ENCODE results near the gene ITPR2. TPM values are rescaled to one million over a fixed set of nuclear protein-coding genes. Genes with fewer than 3 reads are reported as not detected.

The ITPR2 gene
- polyA plus RNA-seq, 1 experiment = 3.5 TPM

DNA sequence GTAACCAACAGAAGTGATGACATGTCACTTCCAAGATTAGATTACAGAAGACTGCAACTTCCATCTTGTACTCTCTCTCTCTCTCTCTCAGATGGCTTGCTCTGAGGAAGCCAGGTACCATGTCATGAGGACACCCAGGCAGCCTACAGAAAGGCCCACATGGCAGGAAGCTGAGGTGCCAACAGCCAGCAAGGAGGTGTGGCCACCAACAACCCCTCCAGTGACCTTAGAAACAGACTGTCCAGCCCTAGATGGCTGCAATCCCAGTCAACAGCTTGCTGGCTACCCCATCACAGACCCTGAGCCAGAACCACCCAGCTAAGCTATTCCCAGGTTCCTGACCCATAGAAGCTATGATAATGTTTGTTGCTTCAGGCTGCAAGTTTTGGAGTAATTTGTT, 178.4 kb downstream of the ITPR2 start:
- no peaks in the 10 kb centered on the region for H3K36me3 ChIP-seq (ENCODE audit: control insufficient read depth, insufficient read depth, low read length)
- ChIA-PET CTCF (no interaction called here), POLR2A (no interaction called here)
- DNase-seq (ENCODE audit: low read depth) = no peak
- TF ChIP-seq CTCF (IDR thresholded peaks at IDR 0.05; ENCODE audit: insufficient read depth, low read depth, low read length) = no peak
- no peaks in the 10 kb centered on the region for H3K27me3 ChIP-seq (ENCODE audit: control insufficient read depth, insufficient read depth, low read length)
- H3K4me3 ChIP-seq (ENCODE audit: low read depth, low read length) = no peak overlapping the region

DNA sequence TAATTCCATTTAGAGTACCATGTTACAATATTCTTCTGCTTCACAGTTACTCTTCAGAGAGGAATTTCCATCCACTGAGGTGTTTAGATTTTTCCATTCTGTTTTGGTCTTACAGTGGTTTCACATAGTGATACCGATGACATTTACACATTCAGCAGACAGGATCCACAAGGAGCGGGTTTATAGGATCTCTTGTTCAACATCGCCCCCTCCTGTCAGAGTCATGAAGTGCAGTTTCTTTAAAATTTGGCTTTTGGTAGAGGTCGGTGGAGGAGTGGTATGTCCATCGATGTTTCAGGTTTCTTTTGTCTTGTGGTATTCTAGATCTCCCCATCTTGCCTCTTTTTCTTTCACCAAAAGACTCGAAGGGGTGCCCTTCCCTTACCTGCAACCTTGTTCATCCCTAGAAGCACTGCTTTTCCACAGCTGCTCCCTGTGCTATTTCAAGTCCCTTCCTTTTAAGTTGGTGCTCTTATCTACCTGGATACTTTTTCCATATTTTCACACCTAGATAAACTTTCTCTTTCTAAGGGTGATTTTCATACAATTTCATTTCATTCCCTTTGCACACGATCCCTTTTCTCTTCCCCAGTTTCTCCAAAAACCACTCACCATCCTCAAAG, 181.3 kb downstream of the ITPR2 start:
- Histone ChIP-seq H3K4me3 (ENCODE audit: low read depth, low read length) (no peak overlapping the region), H3K36me3 (ENCODE audit: control insufficient read depth, insufficient read depth, low read length) (no peaks in the 10 kb centered on the region), H3K27me3 (ENCODE audit: control insufficient read depth, insufficient read depth, low read length) (no peaks in the 10 kb centered on the region)
- no peak for DNase-seq (ENCODE audit: low read depth)
- CTCF ChIA-PET = interaction anchor here (0.6 to 3.4 kb wide), 26 partner anchors 9 to 1264 kb away, joined by 3 to 24 read pairs (median 6); partner anchors contain the start of gene ITPR2
- peak; percentile 75 for TF ChIP-seq CTCF (IDR thresholded peaks at IDR 0.05; ENCODE audit: insufficient read depth, low read depth, low read length)
- POLR2A ChIA-PET = no interaction called here

DNA sequence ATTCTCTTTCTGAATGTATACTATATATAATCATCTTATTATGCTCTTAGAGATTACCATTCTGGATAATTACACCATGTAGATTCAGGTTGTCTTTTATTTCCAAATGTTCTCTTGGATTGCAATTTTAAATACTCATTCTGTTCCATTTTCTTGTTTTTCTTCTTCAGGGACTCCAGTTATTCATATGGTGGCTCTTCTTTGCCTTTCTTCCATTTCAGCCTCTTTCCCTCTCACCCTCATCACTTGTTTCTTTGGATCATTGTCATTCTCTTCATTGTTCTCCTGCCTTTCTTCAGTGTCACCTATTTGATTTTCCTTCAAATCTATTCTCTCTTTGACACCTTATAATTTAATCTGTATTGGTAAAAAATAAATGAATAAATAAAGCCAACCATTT, 182.0 kb downstream of the ITPR2 start:
- no peaks in the 10 kb centered on the region for H3K27me3 ChIP-seq (ENCODE audit: control insufficient read depth, insufficient read depth, low read length)

GRCh38 chr12:26648999-26649398, 184.0 kb downstream of the ITPR2 start:
- no peak for TF ChIP-seq CTCF (IDR thresholded peaks at IDR 0.05; ENCODE audit: insufficient read depth, low read depth, low read length)
- CTCF ChIA-PET = interaction anchor here (0.7 to 0.8 kb wide), 2 partner anchors 19 to 530 kb away, joined by 3 read pairs; no protein-coding TSS in a partner anchor

More for the DNA sequence above, 182.0 kb downstream of the ITPR2 start:
- no peaks in the 10 kb centered on the region for H3K36me3 ChIP-seq (ENCODE audit: control insufficient read depth, insufficient read depth, low read length)
- DNase-seq (ENCODE audit: low read depth) = no peak
- CTCF ChIA-PET = interaction anchor here (0.6 to 3.4 kb wide), 14 partner anchors 10 to 1263 kb away, joined by 3 to 24 read pairs (median 6); no protein-coding TSS in a partner anchor
- no peak overlapping the region for H3K4me3 ChIP-seq (ENCODE audit: low read depth, low read length)
- POLR2A ChIA-PET = no interaction called here
- TF ChIP-seq CTCF (IDR thresholded peaks at IDR 0.05; ENCODE audit: insufficient read depth, low read depth, low read length) = no peak

GRCh38 chr12:26648584-26648983, 184.4 kb downstream of the ITPR2 start:
- DNase-seq (ENCODE audit: low read depth) = peak; percentile 88
- POLR2A ChIA-PET = no interaction called here
- no peaks in the 10 kb centered on the region for H3K27me3 ChIP-seq (ENCODE audit: control insufficient read depth, insufficient read depth, low read length)
- no peak for TF ChIP-seq CTCF (IDR thresholded peaks at IDR 0.05; ENCODE audit: insufficient read depth, low read depth, low read length)
- H3K36me3 ChIP-seq (ENCODE audit: control insufficient read depth, insufficient read depth, low read length) = no peaks in the 10 kb centered on the region
- H3K4me3 ChIP-seq (ENCODE audit: low read depth, low read length) = no peak overlapping the region
- CTCF ChIA-PET = interaction anchor here (0.7 to 0.8 kb wide), 2 partner anchors 19 to 530 kb away, joined by 3 read pairs; no protein-coding TSS in a partner anchor

More at GRCh38 chr12:26648999-26649398, 184.0 kb downstream of the ITPR2 start:
- no peaks in the 10 kb centered on the region for H3K27me3 ChIP-seq (ENCODE audit: control insufficient read depth, insufficient read depth, low read length)
- no peak for DNase-seq (ENCODE audit: low read depth)
- POLR2A ChIA-PET = no interaction called here
- H3K4me3 ChIP-seq (ENCODE audit: low read depth, low read length) = no peak overlapping the region
- no peaks in the 10 kb centered on the region for H3K36me3 ChIP-seq (ENCODE audit: control insufficient read depth, insufficient read depth, low read length)

All from BJ (cell line).